Measurements from ENCODE around the gene ZNF148.

ZNF148 gene

DNA sequence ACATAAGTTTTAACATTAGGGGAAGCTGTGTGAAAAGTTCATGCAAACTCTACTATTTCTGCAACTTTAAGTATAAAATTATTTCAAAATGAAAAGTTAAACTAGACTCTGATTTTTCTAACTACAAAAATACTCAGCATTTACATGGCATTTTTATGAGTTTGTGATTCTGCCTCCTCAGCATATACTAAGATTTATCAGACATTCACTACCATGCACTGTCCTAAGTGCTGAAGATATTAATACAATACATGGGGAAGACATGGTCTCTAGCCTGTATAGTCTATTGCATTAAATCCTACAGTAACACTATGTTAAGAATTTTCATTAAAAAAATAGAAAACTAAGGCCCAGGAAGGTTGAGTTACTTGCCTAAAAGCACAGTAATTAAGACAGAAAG lies 80.7 kb downstream of the ZNF148 start:
- Histone ChIP-seq H3K27me3 (ENCODE audit: insufficient read depth, poor library complexity, severe bottlenecking) (no peaks in the 10 kb centered on the region), H3K4me3 (replicated peaks; ENCODE audit: insufficient read depth, low read length) (no peak overlapping the region), H3K27ac (replicated peaks) (no peak overlapping the region)
- DNase-seq (ENCODE audit: low read depth in 1 of 2, low spot score in 1 of 2) = no peak
- TF ChIP-seq, protein P1, sequence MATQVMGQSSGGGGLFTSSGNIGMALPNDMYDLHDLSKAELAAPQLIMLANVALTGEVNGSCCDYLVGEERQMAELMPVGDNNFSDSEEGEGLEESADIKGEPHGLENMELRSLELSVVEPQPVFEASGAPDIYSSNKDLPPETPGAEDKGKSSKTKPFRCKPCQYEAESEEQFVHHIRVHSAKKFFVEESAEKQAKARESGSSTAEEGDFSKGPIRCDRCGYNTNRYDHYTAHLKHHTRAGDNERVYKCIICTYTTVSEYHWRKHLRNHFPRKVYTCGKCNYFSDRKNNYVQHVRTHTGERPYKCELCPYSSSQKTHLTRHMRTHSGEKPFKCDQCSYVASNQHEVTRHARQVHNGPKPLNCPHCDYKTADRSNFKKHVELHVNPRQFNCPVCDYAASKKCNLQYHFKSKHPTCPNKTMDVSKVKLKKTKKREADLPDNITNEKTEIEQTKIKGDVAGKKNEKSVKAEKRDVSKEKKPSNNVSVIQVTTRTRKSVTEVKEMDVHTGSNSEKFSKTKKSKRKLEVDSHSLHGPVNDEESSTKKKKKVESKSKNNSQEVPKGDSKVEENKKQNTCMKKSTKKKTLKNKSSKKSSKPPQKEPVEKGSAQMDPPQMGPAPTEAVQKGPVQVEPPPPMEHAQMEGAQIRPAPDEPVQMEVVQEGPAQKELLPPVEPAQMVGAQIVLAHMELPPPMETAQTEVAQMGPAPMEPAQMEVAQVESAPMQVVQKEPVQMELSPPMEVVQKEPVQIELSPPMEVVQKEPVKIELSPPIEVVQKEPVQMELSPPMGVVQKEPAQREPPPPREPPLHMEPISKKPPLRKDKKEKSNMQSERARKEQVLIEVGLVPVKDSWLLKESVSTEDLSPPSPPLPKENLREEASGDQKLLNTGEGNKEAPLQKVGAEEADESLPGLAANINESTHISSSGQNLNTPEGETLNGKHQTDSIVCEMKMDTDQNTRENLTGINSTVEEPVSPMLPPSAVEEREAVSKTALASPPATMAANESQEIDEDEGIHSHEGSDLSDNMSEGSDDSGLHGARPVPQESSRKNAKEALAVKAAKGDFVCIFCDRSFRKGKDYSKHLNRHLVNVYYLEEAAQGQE (IDR thresholded peaks at IDR 0.05; ENCODE audit: insufficient replicate concordance, low read depth) = peak; percentile 81
- TF ChIP-seq SPI1 (IDR thresholded peaks at IDR 0.05; ENCODE audit: borderline replicate concordance, low read depth) (no peak), GABPA (IDR thresholded peaks at IDR 0.05; ENCODE audit: low read depth) (no peak), POLR2AphosphoS5 (IDR thresholded peaks at IDR 0.05; ENCODE audit: low read depth) (no peak), CTCF (IDR thresholded peaks at IDR 0.05; ENCODE audit: insufficient read depth, low read length) (no peak)

DNA sequence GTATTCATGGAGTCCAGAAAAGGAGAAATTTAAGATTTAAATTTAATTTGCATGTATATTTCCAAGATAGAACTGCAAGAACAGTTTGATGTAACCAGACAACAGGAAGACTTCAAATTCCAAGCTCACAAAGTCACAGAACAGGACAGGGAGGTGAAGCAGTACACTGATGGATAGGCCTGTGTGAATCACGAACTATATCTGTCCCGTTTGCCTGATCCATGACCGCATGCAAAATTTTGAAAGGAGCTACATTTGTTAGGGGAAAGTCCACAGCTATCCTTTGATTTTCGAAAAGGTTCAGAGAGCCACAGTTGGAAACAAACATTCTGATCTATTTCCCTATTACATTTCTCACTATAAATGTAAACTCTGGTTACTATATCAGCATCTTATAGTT lies 83.1 kb downstream of the ZNF148 start:
- no peak for TF ChIP-seq CTCF (IDR thresholded peaks at IDR 0.05; ENCODE audit: insufficient read depth, low read length)
- no peak for TF ChIP-seq SPI1 (IDR thresholded peaks at IDR 0.05; ENCODE audit: borderline replicate concordance, low read depth)
- TF ChIP-seq GABPA (IDR thresholded peaks at IDR 0.05; ENCODE audit: low read depth) = no peak
- TF ChIP-seq, protein P1 (IDR thresholded peaks at IDR 0.05; ENCODE audit: insufficient replicate concordance, low read depth) = no peak
- no peak for TF ChIP-seq POLR2AphosphoS5 (IDR thresholded peaks at IDR 0.05; ENCODE audit: low read depth)
- DNase-seq (ENCODE audit: low read depth in 1 of 2, low spot score in 1 of 2) = no peak
- Histone ChIP-seq H3K27me3 (ENCODE audit: insufficient read depth, poor library complexity, severe bottlenecking) (no peaks in the 10 kb centered on the region), H3K4me3 (replicated peaks; ENCODE audit: insufficient read depth, low read length) (no peak overlapping the region), H3K27ac (replicated peaks) (no peak overlapping the region)

GRCh38 chr3:125289429-125289981 lies 85.6 kb downstream of the ZNF148 start:
- no peaks in the 10 kb centered on the region for H3K27me3 ChIP-seq (ENCODE audit: insufficient read depth, poor library complexity, severe bottlenecking)
- TF ChIP-seq, protein P1 (IDR thresholded peaks at IDR 0.05; ENCODE audit: insufficient replicate concordance, low read depth) = no peak
- no peak for TF ChIP-seq POLR2AphosphoS5 (IDR thresholded peaks at IDR 0.05; ENCODE audit: low read depth)
- TF ChIP-seq CTCF (IDR thresholded peaks at IDR 0.05; ENCODE audit: insufficient read depth, low read length) = no peak
- no peak for TF ChIP-seq GABPA (IDR thresholded peaks at IDR 0.05; ENCODE audit: low read depth)
- peak; percentile 85 for TF ChIP-seq SPI1 (IDR thresholded peaks at IDR 0.05; ENCODE audit: borderline replicate concordance, low read depth)
- no peak overlapping the region for H3K27ac ChIP-seq (replicated peaks)
- no peak overlapping the region for H3K4me3 ChIP-seq (replicated peaks; ENCODE audit: insufficient read depth, low read length)
- no peak for DNase-seq (ENCODE audit: low read depth in 1 of 2, low spot score in 1 of 2)
